Type B pancreatic cell (in vitro differentiated cells): Measurements from ENCODE around the gene TUBE1. TPM values are rescaled to one million over a fixed set of nuclear protein-coding genes. Genes with fewer than 3 reads are reported as not detected.

Experiments used
- DNase-seq: peaks from one replicate; pipeline ENCODE4 v3.0.0; 2021; ENCODE audit warnings: mixed read lengths; ENCODE audit not compliant: unreplicated experiment; ENCODE audit errors: extremely low spot score
- H3K27ac Mint-ChIP-seq: 2 replicates; pipeline ENCODE4 v1.8.0; 2021; ENCODE audit warnings: mild to moderate bottlenecking, mixed read lengths
- H3K27me3 Mint-ChIP-seq: 2 replicates; pipeline ENCODE4 v1.8.0; 2021; ENCODE audit warnings: mixed read lengths
- H3K36me3 Mint-ChIP-seq: 2 replicates; pipeline ENCODE4 v1.8.0; 2021; ENCODE audit warnings: mixed read lengths
- H3K4me1 Mint-ChIP-seq: one replicate; pipeline ENCODE4 v1.8.0; 2021; ENCODE audit warnings: mixed read lengths; ENCODE audit not compliant: unreplicated experiment
- H3K4me3 Mint-ChIP-seq: 2 replicates; pipeline ENCODE4 v1.8.0; 2021; ENCODE audit warnings: mild to moderate bottlenecking, mixed read lengths
- H3K9me3 Mint-ChIP-seq: 2 replicates; pipeline ENCODE4 v1.8.0; 2021; ENCODE audit warnings: mixed read lengths
- CTCF ChIP-seq: fragments of 200-600 bp; sonication (generic); conservative IDR thresholded peaks from 2 replicates; pipeline ENCODE4 v1.5.0; 2021; ENCODE audit warnings: antibody characterized with exemption, mild to moderate bottlenecking
- total RNA-seq: library from RNA; stranded (reverse); gene quantifications from 2 replicates; pipeline ENCODE4 v1.2.1, GENCODE V29; 2021; ENCODE audit warnings: low replicate concordance

The TUBE1 gene
- total RNA-seq, 1 donor from 2014 or later: 28.7 TPM

- Mint-ChIP-seq H3K9me3 (no peaks in the 10 kb centered on the region), H3K4me1 (peaks cover 10% of the 10 kb centered on the region), H3K27ac (no peak overlapping the region), H3K4me3 (no peak overlapping the region), H3K27me3 (peaks cover 4% of the 10 kb centered on the region), H3K36me3 (no peaks in the 10 kb centered on the region)
- no peak for DNase-seq
- no peak for TF ChIP-seq CTCF
These were observed 52.7 kb downstream of the TUBE1 start for GRCh38 chr6:112034616-112034995.

- TF ChIP-seq CTCF: no peak
- DNase-seq: no peak
- H3K4me3 Mint-ChIP-seq: no peak overlapping the region
- H3K27me3 Mint-ChIP-seq: peaks cover 4% of the 10 kb centered on the region
- peaks cover 15% of the 10 kb centered on the region for H3K4me1 Mint-ChIP-seq
- H3K36me3 Mint-ChIP-seq: no peaks in the 10 kb centered on the region
- H3K9me3 Mint-ChIP-seq: peaks cover 4% of the 10 kb centered on the region
- H3K27ac Mint-ChIP-seq: no peak overlapping the region
These were observed 53.3 kb downstream of the TUBE1 start for GRCh38 chr6:112033791-112034615.

- H3K27me3 Mint-ChIP-seq: peaks cover 4% of the 10 kb centered on the region
- no peak overlapping the region for H3K27ac Mint-ChIP-seq
- no peaks in the 10 kb centered on the region for H3K36me3 Mint-ChIP-seq
- no peak for DNase-seq
- TF ChIP-seq CTCF: no peak
- H3K4me3 Mint-ChIP-seq: no peak overlapping the region
- H3K9me3 Mint-ChIP-seq: peaks cover 5% of the 10 kb centered on the region
- H3K4me1 Mint-ChIP-seq: peaks cover 23% of the 10 kb centered on the region
These were observed 54.6 kb downstream of the TUBE1 start for GRCh38 chr6:112032728-112033127.

GRCh38 chr6:112031960-112032359, 55.3 kb downstream of the TUBE1 start:
- no peak for DNase-seq
- H3K36me3 Mint-ChIP-seq: no peaks in the 10 kb centered on the region
- peaks cover 23% of the 10 kb centered on the region for H3K4me1 Mint-ChIP-seq
- H3K4me3 Mint-ChIP-seq: no peak overlapping the region
- H3K9me3 Mint-ChIP-seq: peaks cover 5% of the 10 kb centered on the region
- peaks cover 4% of the 10 kb centered on the region for H3K27me3 Mint-ChIP-seq
- no peak overlapping the region for H3K27ac Mint-ChIP-seq
- TF ChIP-seq CTCF: no peak

- Mint-ChIP-seq H3K4me1 (peaks cover 23% of the 10 kb centered on the region), H3K36me3 (no peaks in the 10 kb centered on the region), H3K4me3 (no peak overlapping the region), H3K27ac (peak overlapping the region; percentile 97), H3K9me3 (peaks cover 5% of the 10 kb centered on the region), H3K27me3 (peaks cover 4% of the 10 kb centered on the region)
- no peak for DNase-seq
- no peak for TF ChIP-seq CTCF
These were observed 56.2 kb downstream of the TUBE1 start for GRCh38 chr6:112030961-112031660.
